Loucy (cell line): ENCODE data around the gene KIAA0232.

ENCODE experiments used
- EZH2phosphoT487 ChIP-seq: fragments of 200-600 bp; IDR thresholded peaks from 2 replicates; pipeline ENCODE4 v1.6.1; 2018; ENCODE audit warnings: antibody characterized with exemption, mild to moderate bottlenecking, moderate library complexity, borderline replicate concordance
- TF ChIP-seq, protein P1 (sequence below): fragments of 200-600 bp; sonication (generic); conservative IDR thresholded peaks from 2 replicates; pipeline ENCODE4 v1.5.1; 2014; ENCODE audit warnings: mild to moderate bottlenecking, antibody characterized with exemption, low read length

DNA sequence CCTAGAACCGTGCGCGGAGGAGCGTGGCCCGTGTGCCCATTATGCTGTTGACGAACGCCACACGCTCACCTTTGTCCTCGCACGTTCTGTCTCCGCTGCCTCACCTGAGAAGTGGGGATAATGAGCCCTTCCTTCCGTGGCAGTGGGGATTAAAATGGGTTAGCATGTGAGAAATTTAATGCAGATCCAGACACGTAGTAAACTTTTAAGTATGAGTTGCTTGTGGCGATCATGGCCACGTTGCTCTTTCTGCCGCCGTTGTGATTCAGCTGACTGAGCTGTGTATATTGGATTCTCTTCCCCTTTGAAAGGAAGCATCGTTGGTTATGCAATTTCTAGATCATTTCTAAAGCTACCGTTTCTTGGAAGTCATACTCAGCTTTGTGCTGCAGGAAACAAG, 143.6 kb downstream of the KIAA0232 start:
- TF ChIP-seq, protein P1, sequence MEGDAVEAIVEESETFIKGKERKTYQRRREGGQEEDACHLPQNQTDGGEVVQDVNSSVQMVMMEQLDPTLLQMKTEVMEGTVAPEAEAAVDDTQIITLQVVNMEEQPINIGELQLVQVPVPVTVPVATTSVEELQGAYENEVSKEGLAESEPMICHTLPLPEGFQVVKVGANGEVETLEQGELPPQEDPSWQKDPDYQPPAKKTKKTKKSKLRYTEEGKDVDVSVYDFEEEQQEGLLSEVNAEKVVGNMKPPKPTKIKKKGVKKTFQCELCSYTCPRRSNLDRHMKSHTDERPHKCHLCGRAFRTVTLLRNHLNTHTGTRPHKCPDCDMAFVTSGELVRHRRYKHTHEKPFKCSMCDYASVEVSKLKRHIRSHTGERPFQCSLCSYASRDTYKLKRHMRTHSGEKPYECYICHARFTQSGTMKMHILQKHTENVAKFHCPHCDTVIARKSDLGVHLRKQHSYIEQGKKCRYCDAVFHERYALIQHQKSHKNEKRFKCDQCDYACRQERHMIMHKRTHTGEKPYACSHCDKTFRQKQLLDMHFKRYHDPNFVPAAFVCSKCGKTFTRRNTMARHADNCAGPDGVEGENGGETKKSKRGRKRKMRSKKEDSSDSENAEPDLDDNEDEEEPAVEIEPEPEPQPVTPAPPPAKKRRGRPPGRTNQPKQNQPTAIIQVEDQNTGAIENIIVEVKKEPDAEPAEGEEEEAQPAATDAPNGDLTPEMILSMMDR, result no peak
- TF ChIP-seq EZH2phosphoT487, result no peak
